CD14-positive monocyte (primary cell): Measurements from ENCODE around the gene SRC. TPM values are rescaled to one million over a fixed set of nuclear protein-coding genes. Genes with fewer than 3 reads are reported as not detected.

ENCODE experiments used
- DNase-seq, 3 donors: peaks; one replicate each; pipeline ENCODE4 v3.0.0-alpha.2; 2011 to 2022
- H2AFZ ChIP-seq: 2 replicates; pipeline ENCODE4 v1.6.0; 2012; ENCODE audit warnings: mild to moderate bottlenecking, low read depth, low read length, inconsistent platforms; ENCODE audit not compliant: insufficient read depth, poor library complexity, severe bottlenecking
- H3K27ac ChIP-seq, 2 donors: 1 replicate in 1 of 2; 2 replicates in 1 of 2; pipeline ENCODE4 v1.5.1; 2012 to 2013; ENCODE audit warnings: low read length in 2 of 2, control low read depth in 1 of 2, inconsistent platforms in 1 of 2, low read depth in 1 of 2, mild to moderate bottlenecking in 1 of 2
- H3K27me3 ChIP-seq, 2 donors: one replicate each; pipeline versions ENCODE4 v1.6.0 to v1.6.1; 2011 to 2013; ENCODE audit warnings: low read length in 2 of 2; ENCODE audit not compliant: control insufficient read depth in 2 of 2, insufficient read depth in 2 of 2
- H3K36me3 ChIP-seq, 2 donors: replicated peaks in 1 of 2; 1 replicate in 1 of 2; 2 replicates in 1 of 2; pipeline versions ENCODE4 v1.5.1 to v1.6.1; 2012 to 2013; ENCODE audit warnings: low read length in 2 of 2, control low read depth in 1 of 2, inconsistent platforms in 1 of 2, mild to moderate bottlenecking in 1 of 2; ENCODE audit not compliant: insufficient read depth in 2 of 2, control insufficient read depth in 1 of 2
- H3K4me1 ChIP-seq, 2 donors: 1 replicate in 1 of 2; 2 replicates in 1 of 2; pipeline versions ENCODE4 v1.5.1 to v1.6.1; 2012 to 2013; ENCODE audit warnings: low read length in 2 of 2, control low read depth in 1 of 2, inconsistent platforms in 1 of 2, mild to moderate bottlenecking in 1 of 2, moderate library complexity in 1 of 2; ENCODE audit not compliant: insufficient read depth in 2 of 2, control insufficient read depth in 1 of 2
- H3K4me2 ChIP-seq: replicated peaks from 2 replicates; pipeline ENCODE3; 2012; ENCODE audit warnings: low read length, moderate library complexity, mild to moderate bottlenecking; ENCODE audit not compliant: poor library complexity, severe bottlenecking; ENCODE audit errors: extremely low read depth
- H3K4me3 ChIP-seq, 3 experiments: fragments of 200-600 bp in 1 of 3; sonication (generic) in 1 of 3; replicated peaks in 1 of 3; 1 replicate in 2 of 3; 2 replicates in 1 of 3; pipeline ENCODE4 v1.5.1; 2011 to 2013; ENCODE audit warnings: low read length in 3 of 3, mild to moderate bottlenecking in 3 of 3, control low read depth in 2 of 3, low read depth in 2 of 3, inconsistent platforms in 1 of 3, moderate library complexity in 1 of 3
- H3K79me2 ChIP-seq: 2 replicates; pipeline ENCODE4 v1.6.0; 2012; ENCODE audit warnings: mild to moderate bottlenecking, control low read depth, inconsistent platforms, low read length, moderate library complexity; ENCODE audit not compliant: insufficient read depth
- H3K9ac ChIP-seq: 2 replicates; pipeline ENCODE4 v1.6.0; 2017; ENCODE audit warnings: low read length, mild to moderate bottlenecking; ENCODE audit not compliant: insufficient read depth, poor library complexity, severe bottlenecking
- H3K9me3 ChIP-seq, 2 donors: replicated peaks in 1 of 2; 1 replicate in 1 of 2; 2 replicates in 1 of 2; pipeline versions ENCODE4 v1.5.1 to v1.6.1; 2012 to 2013; ENCODE audit warnings: low read length in 2 of 2, control low read depth in 1 of 2; ENCODE audit not compliant: control insufficient read depth in 1 of 2, insufficient read depth in 1 of 2
- H4K20me1 ChIP-seq: 2 replicates; pipeline ENCODE4 v1.6.0; 2012; ENCODE audit warnings: mild to moderate bottlenecking, low read length, control low read depth, moderate library complexity; ENCODE audit not compliant: insufficient read depth
- H3K27ac Mint-ChIP-seq, 7 donors: one replicate each; pipeline ENCODE4 v1.8.0; 2020; ENCODE audit warnings: mild to moderate bottlenecking in 7 of 7, mixed read lengths in 7 of 7, moderate library complexity in 6 of 7, inconsistent platforms in 2 of 7
- H3K27me3 Mint-ChIP-seq, 3 donors: one replicate each; pipeline ENCODE4 v1.8.0; 2021 to 2022; ENCODE audit warnings: low read depth in 3 of 3, mild to moderate bottlenecking in 3 of 3, mixed read lengths in 3 of 3, moderate library complexity in 3 of 3, inconsistent platforms in 1 of 3
- H3K36me3 Mint-ChIP-seq, 2 donors: one replicate each; pipeline ENCODE4 v1.8.0; 2020; ENCODE audit warnings: mixed read lengths in 2 of 2, inconsistent platforms in 1 of 2, mild to moderate bottlenecking in 1 of 2
- H3K4me1 Mint-ChIP-seq: one replicate; pipeline ENCODE4 v1.8.0; 2020; ENCODE audit warnings: mild to moderate bottlenecking, mixed read lengths
- H3K4me3 Mint-ChIP-seq, 2 donors: one replicate each; pipeline ENCODE4 v1.8.0; 2020; ENCODE audit warnings: mild to moderate bottlenecking in 2 of 2, mixed read lengths in 2 of 2, moderate library complexity in 1 of 2
- H3K9me3 Mint-ChIP-seq, 7 donors: one replicate each; pipeline ENCODE4 v1.8.0; 2020 to 2022; ENCODE audit warnings: mixed read lengths in 7 of 7, mild to moderate bottlenecking in 6 of 7, moderate library complexity in 6 of 7, inconsistent platforms in 2 of 7
- WGBS: methylation state at CpG from one replicate; pipeline ENCODE4 v1.1.5; 2013; ENCODE audit warnings: missing lambda C conversion rate; ENCODE audit not compliant: insufficient coverage; 5-methylcytosine and 5-hydroxymethylcytosine counted together
- intact Hi-C, 2 donors: fragments of 100-400 bp; cut with micrococcal nuclease; formaldehyde crosslinking; loops; one replicate each; pipeline versions ENCODE4 v1.15.0 to v1.15.1; 2023
- polyA plus RNA-seq, 3 donors: library from polyadenylated mRNA; depleted of rRNA in 1 of 3; unstranded in 2 of 3; stranded (reverse) in 1 of 3; fragments of 300-500 nt in 2 of 3; fragments of >200 nt in 1 of 3; fragmentation: Illumina TruSeq in 2 of 3; gene quantifications; 1 replicate in 2 of 3; 2 replicates in 1 of 3; pipeline ENCODE4 v1.2.3, GENCODE V29; 2012 to 2021
- TF ChIP-seq, protein P1 (sequence below): fragments of 200-600 bp; IDR thresholded peaks from one replicate; pipeline ENCODE4 v1.8.0; 2022; ENCODE audit warnings: antibody characterized with exemption, mild to moderate bottlenecking

The SRC gene
- polyA plus RNA-seq, 3 donors: 4.9 to 55.1 (median 6.8) TPM

DNA sequence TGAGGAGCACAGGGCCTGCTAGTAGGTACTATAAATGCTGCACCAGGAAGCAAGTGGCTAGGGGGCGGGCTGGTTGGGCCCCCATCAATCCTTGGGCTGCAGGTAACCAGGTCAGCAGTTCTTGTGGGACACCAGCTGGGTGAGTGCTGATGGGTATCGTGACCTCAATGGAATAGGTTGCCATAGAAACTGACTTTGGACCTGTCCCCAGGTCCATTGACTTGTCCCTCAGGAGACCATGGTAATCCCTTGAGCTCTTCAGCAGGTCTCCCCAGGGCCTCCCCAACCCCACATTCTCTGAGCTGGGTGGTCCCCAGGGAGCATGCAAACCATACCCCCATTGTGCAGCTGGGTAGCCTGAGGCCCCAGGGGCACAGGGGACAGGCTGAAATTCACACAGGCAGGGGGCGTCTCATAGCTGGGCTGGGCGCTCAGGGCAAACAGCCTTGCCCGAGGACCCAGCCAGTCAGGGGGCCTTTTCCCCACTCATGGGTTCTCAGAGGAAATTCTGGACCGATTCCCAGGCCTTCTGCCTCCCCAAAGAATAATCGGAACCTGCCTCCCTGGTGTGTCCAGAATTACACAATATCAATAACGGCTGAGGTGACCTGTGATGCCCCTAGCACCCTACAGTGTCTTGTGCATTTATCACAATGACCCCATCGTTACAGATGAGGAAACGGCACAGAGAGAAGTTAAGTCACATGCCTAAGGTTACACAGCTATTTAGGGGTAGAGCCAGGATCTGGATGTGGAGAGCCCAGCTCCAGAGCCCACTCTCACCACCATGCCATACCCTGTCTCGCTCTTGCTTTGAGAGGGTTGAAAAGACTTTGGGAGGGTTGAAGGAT lies 35.9 kb downstream of the SRC start:
- no peaks in the 10 kb centered on the region for H3K79me2 ChIP-seq
- no peaks in the 10 kb centered on the region for H4K20me1 ChIP-seq
- H3K4me1 ChIP-seq: peaks cover 60 to 62% of the 10 kb centered on the region in 2 donors
- peak overlapping the region; percentile 19 to 31 for H3K4me3 Mint-ChIP-seq
- TF ChIP-seq, protein P1, sequence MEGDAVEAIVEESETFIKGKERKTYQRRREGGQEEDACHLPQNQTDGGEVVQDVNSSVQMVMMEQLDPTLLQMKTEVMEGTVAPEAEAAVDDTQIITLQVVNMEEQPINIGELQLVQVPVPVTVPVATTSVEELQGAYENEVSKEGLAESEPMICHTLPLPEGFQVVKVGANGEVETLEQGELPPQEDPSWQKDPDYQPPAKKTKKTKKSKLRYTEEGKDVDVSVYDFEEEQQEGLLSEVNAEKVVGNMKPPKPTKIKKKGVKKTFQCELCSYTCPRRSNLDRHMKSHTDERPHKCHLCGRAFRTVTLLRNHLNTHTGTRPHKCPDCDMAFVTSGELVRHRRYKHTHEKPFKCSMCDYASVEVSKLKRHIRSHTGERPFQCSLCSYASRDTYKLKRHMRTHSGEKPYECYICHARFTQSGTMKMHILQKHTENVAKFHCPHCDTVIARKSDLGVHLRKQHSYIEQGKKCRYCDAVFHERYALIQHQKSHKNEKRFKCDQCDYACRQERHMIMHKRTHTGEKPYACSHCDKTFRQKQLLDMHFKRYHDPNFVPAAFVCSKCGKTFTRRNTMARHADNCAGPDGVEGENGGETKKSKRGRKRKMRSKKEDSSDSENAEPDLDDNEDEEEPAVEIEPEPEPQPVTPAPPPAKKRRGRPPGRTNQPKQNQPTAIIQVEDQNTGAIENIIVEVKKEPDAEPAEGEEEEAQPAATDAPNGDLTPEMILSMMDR: no peak
- H3K4me2 ChIP-seq: no peak overlapping the region
- no peaks in the 10 kb centered on the region for H3K27me3 ChIP-seq
- peaks cover 4 to 18% (median 14%) of the 10 kb centered on the region in 3 donors for H3K27me3 Mint-ChIP-seq
- no peaks in the 10 kb centered on the region for H3K9me3 ChIP-seq
- peak overlapping the region; percentile 13 to 54 for H3K27ac ChIP-seq
- intact Hi-C loops: loop anchor here (5.0 to 10.0 kb wide), 4 partner anchors 35 to 180 kb away; partner anchors contain the start of gene SRC (in 1 of the 2)
- H3K9ac ChIP-seq: no peak overlapping the region
- peak; percentile 49 to 85 (median 52) for DNase-seq
- H3K36me3 Mint-ChIP-seq: peaks cover 41 to 51% of the 10 kb centered on the region in 2 donors
- H3K36me3 ChIP-seq: peaks cover 14 to 18% of the 10 kb centered on the region in 2 donors
- peaks cover 62% of the 10 kb centered on the region for H3K4me1 Mint-ChIP-seq
- 59% methylated on average over 9 of the region's 11 CpGs for WGBS
- H3K27ac Mint-ChIP-seq: peak overlapping the region; percentile 44 to 89 (median 74)
- no peak overlapping the region for H3K4me3 ChIP-seq
- H3K9me3 Mint-ChIP-seq: no peaks in the 10 kb centered on the region
- no peak overlapping the region for H2AFZ ChIP-seq

DNA sequence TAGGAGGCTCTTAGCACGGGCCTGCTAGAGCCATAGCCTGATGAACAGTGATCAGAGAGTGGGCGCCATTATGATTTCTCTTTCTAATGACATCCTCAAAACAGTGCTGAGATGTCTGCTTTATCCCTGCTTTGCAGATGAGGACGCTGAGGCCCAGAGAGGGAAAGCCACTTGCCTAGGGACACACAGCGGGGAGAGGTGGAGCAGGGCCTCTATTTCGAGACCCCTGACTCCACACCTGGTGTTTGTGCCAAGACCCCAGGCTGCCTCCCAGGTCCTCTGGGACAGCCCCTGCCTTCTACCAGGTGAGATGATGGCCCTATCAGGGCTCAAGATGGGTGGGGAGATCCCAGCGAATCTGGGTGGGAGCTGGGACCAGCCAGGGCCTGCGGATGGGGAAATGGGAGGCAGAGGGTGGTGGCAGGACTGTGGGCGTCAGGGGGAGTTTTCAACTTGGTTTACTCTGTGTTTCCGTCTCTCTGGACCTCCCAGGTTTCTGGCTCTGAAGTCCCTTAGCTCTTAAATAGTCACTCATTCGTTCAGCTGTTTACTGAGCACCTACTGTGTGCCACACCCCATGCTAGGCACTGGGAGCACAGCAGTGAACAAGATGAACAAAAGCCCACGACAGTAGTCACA lies 36.7 kb downstream of the SRC start:
- intact Hi-C loops: loop anchor here (5.0 to 10.0 kb wide), 4 partner anchors 35 to 180 kb away; partner anchors contain the start of gene SRC (in 1 of the 2)
- Mint-ChIP-seq H3K36me3 (peaks cover 41 to 50% of the 10 kb centered on the region in 2 donors), H3K4me3 (peak overlapping the region; percentile 38 to 50), H3K9me3 (no peaks in the 10 kb centered on the region), H3K27me3 (peaks cover 6 to 18% (median 14%) of the 10 kb centered on the region in 3 donors), H3K27ac (peak overlapping the region; percentile 54 to 89 (median 75)), H3K4me1 (peaks cover 58% of the 10 kb centered on the region)
- Histone ChIP-seq H3K9me3 (no peaks in the 10 kb centered on the region), H3K4me1 (peaks cover 55 to 62% of the 10 kb centered on the region in 2 donors), H3K4me3 (no peak overlapping the region), H2AFZ (no peak overlapping the region), H3K27me3 (no peaks in the 10 kb centered on the region), H3K4me2 (no peak overlapping the region), H3K36me3 (peaks cover 17 to 21% of the 10 kb centered on the region in 2 donors), H3K79me2 (no peaks in the 10 kb centered on the region), H3K27ac (peak overlapping the region; percentile 20 to 54), H3K9ac (no peak overlapping the region), H4K20me1 (no peaks in the 10 kb centered on the region)
- 91% methylated on average over 8 of the region's 11 CpGs for WGBS
- DNase-seq: no peak
- TF ChIP-seq, protein P1: no peak
